GM21381 (cell line): ENCODE data around the gene NADK.
A peak's percentile ranks its signal among the peaks of the same experiment; 100 is the strongest.

Source experiments
- ATAC-seq: cut with Tn5 transposase; IDR thresholded peaks from one replicate; pipeline ENCODE4 v1.9.1; 2021; ENCODE audit warnings: mild to moderate bottlenecking, moderate library complexity; ENCODE audit not compliant: unreplicated experiment

The NADK gene

GRCh38 chr1:1777950-1778662 is at the start of gene NADK:
NADK (minus strand) TSS chr1:1778470; CDS start chr1:1765406, 13,064 bp downstream.
- ATAC-seq: peak; percentile 33

- ATAC-seq: no peak
These were observed 49.0 kb upstream of the NADK start for GRCh38 chr1:1827089-1827848.

- no peak for ATAC-seq
These were observed 48.3 kb upstream of the NADK start for GRCh38 chr1:1826356-1827088.

- no peak for ATAC-seq
These were observed 46.9 kb upstream of the NADK start for GRCh38 chr1:1825217-1825616.

GRCh38 chr1:1819762-1820161 is 41.5 kb upstream of the NADK start:
- ATAC-seq: no peak

- no peak for ATAC-seq
These were observed 39.0 kb upstream of the NADK start for GRCh38 chr1:1817221-1817620.

GRCh38 chr1:1815606-1816281 is 37.5 kb upstream of the NADK start:
- ATAC-seq: no peak

GRCh38 chr1:1809489-1809888 is 31.2 kb upstream of the NADK start:
- ATAC-seq: no peak

GRCh38 chr1:1808206-1808605 is 29.9 kb upstream of the NADK start:
- no peak for ATAC-seq

GRCh38 chr1:1806890-1807289 is 28.6 kb upstream of the NADK start:
- ATAC-seq: no peak

- no peak for ATAC-seq
These were observed 26.0 kb upstream of the NADK start for GRCh38 chr1:1804301-1804700.

- ATAC-seq: no peak
These were observed 24.6 kb upstream of the NADK start for GRCh38 chr1:1802871-1803270.

- ATAC-seq: peak; percentile 82
These were observed 21.4 kb upstream of the NADK start for GRCh38 chr1:1799716-1800115.

- ATAC-seq: no peak
These were observed 19.6 kb upstream of the NADK start for GRCh38 chr1:1797731-1798341.

GRCh38 chr1:1796466-1796865 is 18.2 kb upstream of the NADK start:
- no peak for ATAC-seq

- no peak for ATAC-seq
These were observed 16.7 kb upstream of the NADK start for GRCh38 chr1:1794999-1795398.

- ATAC-seq: no peak
These were observed 15.4 kb upstream of the NADK start for GRCh38 chr1:1793481-1794244.

GRCh38 chr1:1788646-1789431 is 10.6 kb upstream of the NADK start:
- no peak for ATAC-seq

GRCh38 chr1:1788136-1788535 is 9.9 kb upstream of the NADK start:
- no peak for ATAC-seq
